B cell (primary cell): ENCODE measurements around the gene HENMT1. TPM values are rescaled to one million over a fixed set of nuclear protein-coding genes. Genes with fewer than 3 reads are reported as not detected.

Experiments
- ATAC-seq: fragments of 200-7000 bp; cut with Tn5 transposase; one replicate; pipeline ENCODE4 v1.10.0; 2021; ENCODE audit warnings: low read depth, mild to moderate bottlenecking, moderate number of reproducible peaks, moderate library complexity
- CTCF ChIA-PET: fragments of 350-600 bp; sonication (Branson Sonifier 250); formaldehyde crosslinking; loops from one replicate; lab custom pipeline; 2021; ENCODE audit warnings: antibody characterized with exemption, inconsistent platforms; lab: Charles Lee
- POLR2A ChIA-PET: fragments of 350-600 bp; sonication (Branson Sonifier 250); formaldehyde crosslinking; loops from one replicate; lab custom pipeline; 2021; ENCODE audit warnings: antibody characterized with exemption; lab: Charles Lee
- DNase-seq: peaks from one replicate; pipeline ENCODE4 v3.0.0; 2013
- H2AFZ ChIP-seq: 2 replicates; pipeline ENCODE4 v1.6.1; 2012; ENCODE audit warnings: mild to moderate bottlenecking, low read depth, low read length; ENCODE audit not compliant: insufficient read depth, poor library complexity, severe bottlenecking
- H3K27ac ChIP-seq, 2 donors: 1 replicate in 1 of 2; 2 replicates in 1 of 2; pipeline ENCODE4 v1.5.1; 2012 to 2013; ENCODE audit warnings: low read length in 2 of 2, mild to moderate bottlenecking in 2 of 2, moderate library complexity in 1 of 2
- H3K27me3 ChIP-seq, 4 experiments: fragments of 200-600 bp in 1 of 4; sonication (generic) in 1 of 4; replicated peaks in 1 of 4; 1 replicate in 2 of 4; 2 replicates in 2 of 4; pipeline versions ENCODE4 v1.6.1 to v1.7.0; 2013 to 2016; ENCODE audit warnings: low read length in 3 of 4, mild to moderate bottlenecking in 2 of 4, mixed read lengths in 1 of 4, moderate library complexity in 1 of 4; ENCODE audit not compliant: insufficient read depth in 4 of 4, control insufficient read depth in 3 of 4; ENCODE audit errors: control extremely low read depth in 1 of 4
- H3K36me3 ChIP-seq, 2 experiments: replicated peaks in 1 of 2; 1 replicate in 1 of 2; 2 replicates in 1 of 2; pipeline versions ENCODE4 v1.6.1 to v1.7.1; 2013; ENCODE audit warnings: low read length in 1 of 2; ENCODE audit not compliant: insufficient read depth in 2 of 2, control insufficient read depth in 1 of 2; ENCODE audit errors: control extremely low read depth in 1 of 2, extremely low read depth in 1 of 2
- H3K4me1 ChIP-seq, 2 donors: fragments of 200-600 bp in 1 of 2; sonication (generic) in 1 of 2; 1 replicate in 1 of 2; 2 replicates in 1 of 2; pipeline versions ENCODE4 v1.5.1 to v1.6.1; 2013 to 2017; ENCODE audit warnings: low read length in 2 of 2; ENCODE audit not compliant: control insufficient read depth in 2 of 2, insufficient read depth in 2 of 2
- H3K4me2 ChIP-seq: replicated peaks from 2 replicates; pipeline ENCODE3; 2012; ENCODE audit warnings: mild to moderate bottlenecking, low read depth, low read length; ENCODE audit not compliant: poor library complexity, severe bottlenecking
- H3K4me3 ChIP-seq, 5 experiments: fragments of 200-600 bp in 1 of 5; sonication (generic) in 1 of 5; 1 replicate in 3 of 5; 2 replicates in 2 of 5; pipeline versions ENCODE4 v1.5.1 to v1.7.0; 2011 to 2016; ENCODE audit warnings: low read length in 4 of 5, mild to moderate bottlenecking in 4 of 5, low read depth in 2 of 5, control low read depth in 1 of 5, moderate library complexity in 1 of 5; ENCODE audit not compliant: insufficient read depth in 1 of 5; ENCODE audit errors: control extremely low read depth in 1 of 5, extremely low read depth in 1 of 5
- H3K79me2 ChIP-seq: fragments of 200-600 bp; sonication (generic); one replicate; pipeline ENCODE4 v1.6.0; 2016; ENCODE audit warnings: low read length; ENCODE audit not compliant: control insufficient read depth, insufficient read depth
- H3K9ac ChIP-seq: fragments of 200-600 bp; sonication (generic); 2 replicates; pipeline ENCODE4 v1.6.1; 2017; ENCODE audit warnings: mild to moderate bottlenecking, low read length, moderate library complexity
- H3K9me3 ChIP-seq, 3 donors: one replicate each; pipeline versions ENCODE4 v1.6.1 to v1.7.1; 2013; ENCODE audit warnings: low read length in 2 of 3; ENCODE audit not compliant: control insufficient read depth in 2 of 3, insufficient read depth in 1 of 3; ENCODE audit errors: control extremely low read depth in 1 of 3
- H4K20me1 ChIP-seq: 2 replicates; pipeline ENCODE4 v1.6.0; 2012; ENCODE audit warnings: mild to moderate bottlenecking, low read length; ENCODE audit not compliant: insufficient read depth, control insufficient read depth, poor library complexity, severe bottlenecking
- H3K27ac Mint-ChIP-seq: one replicate; pipeline ENCODE4 v1.8.0; 2021; ENCODE audit warnings: mixed read lengths
- H3K27me3 Mint-ChIP-seq: one replicate; pipeline ENCODE4 v1.8.0; 2021; ENCODE audit warnings: mixed read lengths
- H3K4me1 Mint-ChIP-seq: one replicate; pipeline ENCODE4 v1.8.0; 2021; ENCODE audit warnings: mixed read lengths
- H3K4me3 Mint-ChIP-seq: one replicate; pipeline ENCODE4 v1.8.0; 2021; ENCODE audit warnings: mixed read lengths
- H3K9me3 Mint-ChIP-seq: one replicate; pipeline ENCODE4 v1.8.0; 2022; ENCODE audit warnings: mixed read lengths; ENCODE audit not compliant: insufficient read depth
- EZH2 ChIP-seq: IDR thresholded peaks from 2 replicates; pipeline ENCODE4 v1.6.1; 2012; ENCODE audit warnings: borderline replicate concordance, low read depth, mild to moderate bottlenecking, moderate library complexity, low read length; ENCODE audit not compliant: insufficient read depth, poor library complexity, severe bottlenecking
- WGBS: methylation state at CpG from one replicate; pipeline ENCODE4 v1.1.5; 2013; ENCODE audit warnings: missing lambda C conversion rate; ENCODE audit not compliant: insufficient coverage; 5-methylcytosine and 5-hydroxymethylcytosine counted together
- intact Hi-C: fragments of 100-400 bp; cut with micrococcal nuclease; formaldehyde crosslinking; loops from one replicate; pipeline ENCODE4 v1.10.0; 2022
- polyA plus RNA-seq: library from polyadenylated mRNA; depleted of rRNA; stranded (reverse); fragments of >200 nt; gene quantifications from 2 replicates; pipeline ENCODE4 v1.2.3, GENCODE V29; 2012
- total RNA-seq, 2 donors: library from RNA; stranded (reverse); fragments of 120-200 nt in 1 of 2; gene quantifications; 1 replicate in 1 of 2; 2 replicates in 1 of 2; pipeline versions ENCODE4 v1.2.3 to v1.2.4, GENCODE V29; 2013 to 2022
- TF ChIP-seq, protein P1 (sequence below): fragments of 200-600 bp; IDR thresholded peaks from one replicate; pipeline ENCODE4 v1.8.0; 2022; ENCODE audit warnings: antibody characterized with exemption, mild to moderate bottlenecking

HENMT1 gene
- total and polyA plus RNA-seq, 2 donors (not counting 1 experiment from before 2014, with no cell fraction given) = 4.2 to 6.4 TPM

GRCh38 chr1:108624069-108624468 is 36.8 kb downstream of the HENMT1 start:
- H3K4me3 Mint-ChIP-seq = no peak overlapping the region
- ChIA-PET POLR2A (no interaction called here), CTCF (no interaction called here)
- H3K9me3 Mint-ChIP-seq = no peaks in the 10 kb centered on the region
- no CpG with 5 or more reads among the region's 1 CpG for WGBS
- Histone ChIP-seq H2AFZ (no peak overlapping the region), H3K9me3 (no peaks in the 10 kb centered on the region), H3K27me3 (no peaks in the 10 kb centered on the region), H3K9ac (no peak overlapping the region), H4K20me1 (no peaks in the 10 kb centered on the region), H3K79me2 (no peaks in the 10 kb centered on the region), H3K4me3 (no peak overlapping the region), H3K4me1 (no peaks in the 10 kb centered on the region), H3K4me2 (no peak overlapping the region), H3K27ac (no peak overlapping the region), H3K36me3 (peaks cover 13 to 35% of the 10 kb centered on the region in 2 experiments)
- ATAC-seq (no peak), DNase-seq (no peak)
- no peaks in the 10 kb centered on the region for H3K4me1 Mint-ChIP-seq
- H3K27ac Mint-ChIP-seq = no peak overlapping the region
- intact Hi-C loops = no loop called here
- H3K27me3 Mint-ChIP-seq = no peaks in the 10 kb centered on the region
- no peak for TF ChIP-seq EZH2
- TF ChIP-seq, protein P1, sequence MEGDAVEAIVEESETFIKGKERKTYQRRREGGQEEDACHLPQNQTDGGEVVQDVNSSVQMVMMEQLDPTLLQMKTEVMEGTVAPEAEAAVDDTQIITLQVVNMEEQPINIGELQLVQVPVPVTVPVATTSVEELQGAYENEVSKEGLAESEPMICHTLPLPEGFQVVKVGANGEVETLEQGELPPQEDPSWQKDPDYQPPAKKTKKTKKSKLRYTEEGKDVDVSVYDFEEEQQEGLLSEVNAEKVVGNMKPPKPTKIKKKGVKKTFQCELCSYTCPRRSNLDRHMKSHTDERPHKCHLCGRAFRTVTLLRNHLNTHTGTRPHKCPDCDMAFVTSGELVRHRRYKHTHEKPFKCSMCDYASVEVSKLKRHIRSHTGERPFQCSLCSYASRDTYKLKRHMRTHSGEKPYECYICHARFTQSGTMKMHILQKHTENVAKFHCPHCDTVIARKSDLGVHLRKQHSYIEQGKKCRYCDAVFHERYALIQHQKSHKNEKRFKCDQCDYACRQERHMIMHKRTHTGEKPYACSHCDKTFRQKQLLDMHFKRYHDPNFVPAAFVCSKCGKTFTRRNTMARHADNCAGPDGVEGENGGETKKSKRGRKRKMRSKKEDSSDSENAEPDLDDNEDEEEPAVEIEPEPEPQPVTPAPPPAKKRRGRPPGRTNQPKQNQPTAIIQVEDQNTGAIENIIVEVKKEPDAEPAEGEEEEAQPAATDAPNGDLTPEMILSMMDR = no peak

GRCh38 chr1:108617724-108618056 is 43.2 kb downstream of the HENMT1 start:
- no peaks in the 10 kb centered on the region for H3K4me1 ChIP-seq
- Mint-ChIP-seq H3K27me3 (no peaks in the 10 kb centered on the region), H3K4me3 (no peak overlapping the region), H3K27ac (no peak overlapping the region), H3K9me3 (no peaks in the 10 kb centered on the region), H3K4me1 (no peaks in the 10 kb centered on the region)
- H2AFZ ChIP-seq = no peak overlapping the region
- DNase-seq (no peak), ATAC-seq (no peak)
- H3K36me3 ChIP-seq = peaks cover 1 to 41% of the 10 kb centered on the region in 2 experiments
- no peaks in the 10 kb centered on the region for H4K20me1 ChIP-seq
- 97% methylated on average over 2 of the region's 2 CpGs for WGBS
- no peaks in the 10 kb centered on the region for H3K27me3 ChIP-seq
- ChIA-PET POLR2A (no interaction called here), CTCF (no interaction called here)
- H3K4me3 ChIP-seq = no peak overlapping the region
- TF ChIP-seq, protein P1 = no peak
- no peak for TF ChIP-seq EZH2
- intact Hi-C loops = no loop called here
- no peak overlapping the region for H3K9ac ChIP-seq
- H3K4me2 ChIP-seq = no peak overlapping the region
- H3K79me2 ChIP-seq = no peaks in the 10 kb centered on the region
- H3K27ac ChIP-seq = no peak overlapping the region
- no peaks in the 10 kb centered on the region for H3K9me3 ChIP-seq
